HG03060 (cell line): ENCODE results near the gene FBXO17.
"Not testable (repeated sequence)": the region's sequence is repeated elsewhere in the genome, so short reads cannot be mapped to it uniquely, and the experiment has no call there.

Source experiments
- ATAC-seq: cut with Tn5 transposase; IDR thresholded peaks from one replicate; pipeline ENCODE4 v1.9.1; 2021; ENCODE audit warnings: low read depth, moderate number of reproducible peaks; ENCODE audit not compliant: unreplicated experiment

The FBXO17 gene, protein sequence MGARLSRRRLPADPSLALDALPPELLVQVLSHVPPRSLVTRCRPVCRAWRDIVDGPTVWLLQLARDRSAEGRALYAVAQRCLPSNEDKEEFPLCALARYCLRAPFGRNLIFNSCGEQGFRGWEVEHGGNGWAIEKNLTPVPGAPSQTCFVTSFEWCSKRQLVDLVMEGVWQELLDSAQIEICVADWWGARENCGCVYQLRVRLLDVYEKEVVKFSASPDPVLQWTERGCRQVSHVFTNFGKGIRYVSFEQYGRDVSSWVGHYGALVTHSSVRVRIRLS

DNA sequence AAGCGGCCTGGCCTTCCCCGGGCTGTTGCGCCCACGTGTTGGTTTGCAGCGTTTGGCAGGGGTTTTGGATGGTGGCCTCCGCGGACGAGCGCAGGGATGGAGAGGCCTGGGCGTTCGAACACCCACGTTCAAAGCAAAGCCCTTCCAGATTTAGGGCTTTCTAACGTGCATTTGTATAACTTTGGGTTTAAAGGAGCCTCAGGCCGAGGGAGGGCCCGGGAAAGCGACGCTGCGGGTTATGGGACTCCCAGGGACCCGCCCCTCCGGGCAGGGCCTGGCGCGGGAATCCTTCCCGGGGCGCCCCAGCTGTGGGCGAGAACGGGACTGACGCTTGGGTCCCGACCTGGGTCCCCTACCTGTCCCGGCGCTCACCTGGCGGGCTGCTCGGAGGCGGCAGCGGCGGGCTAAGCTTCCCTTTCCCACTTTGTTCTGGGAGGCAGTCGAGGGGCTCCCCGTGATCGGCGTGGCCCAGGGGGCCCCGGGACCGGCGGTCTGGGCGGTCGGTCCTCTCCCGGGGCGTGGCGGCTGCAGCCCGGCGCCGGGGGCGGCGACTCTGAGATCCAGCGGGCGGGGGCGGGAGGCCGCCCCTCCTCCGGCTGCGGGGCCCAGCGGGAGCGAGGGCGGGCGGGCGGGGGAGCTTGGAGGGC, at the start of gene FBXO17:
TSS of gene FBXO17 (minus strand) at position 529 of the 647 bp plus-strand sequence. CDS start 25,423 bp downstream, outside the sequence.
- ATAC-seq: no peak

DNA sequence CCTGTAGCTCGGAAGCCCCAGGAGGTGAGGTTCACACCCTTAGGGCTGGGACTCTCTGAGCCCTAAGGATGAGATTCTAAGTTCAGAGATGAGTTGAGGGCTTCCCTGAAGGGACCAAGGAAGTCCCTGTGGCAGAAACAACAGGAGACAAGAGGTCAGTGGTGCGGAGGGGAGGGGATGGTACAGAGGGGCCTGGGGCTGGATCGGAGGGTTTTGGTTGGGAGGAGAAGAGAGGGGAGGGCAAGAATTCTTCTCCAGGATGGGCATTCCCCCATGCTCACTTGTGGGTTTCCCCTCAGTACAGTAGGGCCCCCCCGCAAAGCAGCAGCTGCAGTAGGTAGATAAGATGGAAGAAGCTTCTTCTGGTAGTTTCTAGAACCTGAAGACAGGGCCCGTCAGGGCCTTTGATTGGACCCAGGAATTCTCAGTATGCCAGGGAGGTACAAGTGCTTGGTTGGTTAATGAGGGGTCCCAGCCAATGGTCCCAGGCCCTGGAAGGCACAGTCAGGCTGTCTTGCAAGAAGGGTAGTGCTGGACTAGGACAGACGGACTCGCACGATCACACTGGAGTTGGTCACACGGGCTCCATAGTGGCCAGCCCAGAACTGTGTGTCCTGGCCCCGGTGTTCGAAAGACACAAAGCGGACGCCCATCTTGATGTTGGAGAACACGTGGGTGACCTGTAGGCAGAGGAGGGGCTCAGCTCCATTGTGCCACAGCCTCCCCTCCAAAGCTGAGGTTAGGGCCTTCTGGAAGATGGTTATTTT, 49.5 kb upstream of the FBXO17 start:
- no peak for ATAC-seq

DNA sequence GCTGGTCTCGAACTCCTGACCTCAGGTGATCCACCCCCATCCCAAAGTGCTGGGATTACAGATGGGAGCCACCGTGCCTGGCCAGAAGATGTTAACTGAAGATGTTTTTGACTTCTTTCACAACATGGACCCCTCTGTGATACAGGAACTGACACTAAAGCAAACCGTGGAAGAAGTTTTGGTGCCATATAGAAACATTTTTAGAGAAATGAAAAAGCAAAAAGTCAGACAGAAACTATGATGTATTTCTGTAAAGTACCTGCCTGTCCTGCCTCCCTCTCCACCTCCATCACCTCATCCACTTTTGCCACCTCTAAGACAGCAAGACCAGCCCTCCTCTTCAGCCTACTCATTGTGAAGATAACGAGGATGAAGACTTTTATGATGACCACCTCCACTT, 45.5 kb upstream of the FBXO17 start:
- ATAC-seq: no peak

DNA sequence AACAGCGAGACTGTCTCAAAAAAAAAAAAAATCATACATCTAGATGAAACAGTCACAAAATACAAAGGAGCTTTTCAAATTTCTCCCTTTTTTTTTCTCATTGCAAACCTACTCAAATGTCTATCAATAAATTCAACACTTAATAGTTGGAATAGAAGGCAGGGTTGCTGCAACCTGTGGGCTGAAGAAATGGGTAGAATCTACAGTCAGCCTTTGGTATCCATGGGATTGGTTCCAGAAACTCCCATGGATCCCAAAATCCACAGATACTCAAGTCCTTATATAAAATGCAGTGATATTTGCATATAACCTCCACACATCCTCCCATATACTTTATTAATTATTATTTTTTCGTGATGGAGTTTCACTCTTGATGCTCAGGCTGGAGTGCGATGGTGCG, 42.1 kb upstream of the FBXO17 start:
- no peak for ATAC-seq

DNA sequence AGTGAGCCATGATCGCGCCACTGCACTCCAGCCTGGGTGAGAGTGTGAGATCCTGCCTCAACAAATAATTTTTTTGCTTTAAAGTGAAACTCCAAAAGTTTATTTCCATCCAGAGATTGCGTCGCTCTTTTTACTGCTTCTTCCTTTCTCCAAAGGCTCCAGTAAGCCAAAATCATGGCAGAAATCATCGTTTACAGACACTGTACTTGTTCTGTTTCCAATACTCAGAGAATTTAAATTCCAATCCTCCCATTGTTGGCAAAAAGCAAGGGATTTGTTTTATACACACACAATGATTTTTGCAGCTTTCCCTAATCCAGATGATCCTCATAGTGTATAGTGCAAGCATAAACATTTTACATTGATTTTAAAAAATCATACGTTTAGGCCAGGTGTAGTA, 41.5 kb upstream of the FBXO17 start:
- no peak for ATAC-seq

DNA sequence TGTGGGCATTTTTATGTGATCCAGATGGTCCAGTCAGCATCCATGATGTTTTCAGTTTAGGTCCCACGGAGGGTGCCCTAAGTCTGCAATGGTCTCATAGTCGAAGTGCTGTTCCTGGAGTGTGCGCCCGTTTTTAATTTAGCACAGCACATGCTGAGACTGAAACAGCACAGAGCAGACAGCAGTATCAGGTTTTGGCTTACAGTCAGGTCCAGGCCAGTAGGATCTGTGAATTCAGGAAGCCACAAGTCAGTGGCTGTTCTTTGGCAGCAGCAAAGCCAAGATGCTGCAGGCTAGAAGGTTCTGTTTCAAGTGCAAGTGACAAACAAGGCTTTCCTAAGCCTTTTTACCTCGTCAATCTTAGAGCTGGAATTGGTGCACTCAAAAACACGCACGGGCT, 38.5 kb upstream of the FBXO17 start:
- no peak for ATAC-seq

DNA sequence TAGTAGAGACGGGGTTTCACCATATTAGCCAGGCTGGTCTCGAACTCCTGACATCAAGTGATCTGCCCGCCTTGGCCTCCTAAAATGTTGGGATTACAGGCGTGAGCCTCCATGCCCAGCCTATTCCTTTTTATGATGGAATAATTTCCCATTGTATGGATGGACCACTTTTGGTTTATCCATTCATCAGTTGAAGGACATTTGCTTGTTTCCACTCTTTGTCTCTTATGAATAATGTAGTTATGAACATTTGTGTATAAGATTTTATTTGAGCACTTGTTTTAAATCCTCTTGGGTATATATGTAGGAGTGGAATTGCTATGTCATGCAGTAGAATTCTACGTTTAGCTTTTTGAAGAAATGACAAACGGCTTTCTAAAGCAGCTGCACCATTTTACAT, 33.5 kb upstream of the FBXO17 start:
- no peak for ATAC-seq

DNA sequence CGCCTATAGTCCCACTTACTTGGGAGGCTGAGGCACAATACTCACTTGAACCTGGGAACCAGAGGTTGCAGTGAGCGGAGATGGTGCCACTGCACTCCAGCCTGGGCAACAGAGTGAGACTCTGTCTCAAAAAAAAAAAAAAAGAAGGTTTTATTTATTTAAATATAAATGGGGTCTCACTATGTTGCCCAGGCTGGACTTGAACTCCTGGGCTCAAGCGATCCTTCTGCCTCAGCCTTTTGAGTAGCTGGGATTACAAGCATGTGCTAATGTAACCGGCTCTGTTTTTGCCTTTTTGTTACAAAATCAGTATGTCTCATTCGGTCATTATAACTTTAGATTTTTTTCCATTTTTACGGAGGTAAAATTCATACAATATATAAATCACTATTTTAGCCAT, 32.6 kb upstream of the FBXO17 start:
- ATAC-seq: no peak

DNA sequence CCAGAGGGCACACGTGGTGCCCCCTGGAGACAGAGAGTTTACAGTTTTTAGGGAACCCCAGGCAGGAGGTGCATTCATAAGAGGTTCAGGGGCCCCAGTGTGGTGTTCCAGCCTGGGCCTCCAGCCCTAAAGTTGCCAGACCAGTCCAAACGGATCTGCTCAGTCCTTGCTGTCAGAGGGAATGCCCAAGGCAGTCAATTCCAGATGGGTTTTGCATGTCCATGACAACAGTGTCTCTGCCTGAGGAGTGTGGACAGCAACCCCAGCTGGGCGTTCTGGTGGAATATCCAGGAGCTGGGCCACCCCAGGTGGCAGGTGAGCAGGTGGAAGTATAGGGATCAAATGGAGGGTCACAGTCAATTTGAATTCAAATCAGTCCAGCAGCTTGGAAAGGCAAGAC, 31.6 kb upstream of the FBXO17 start:
- no peak for ATAC-seq

DNA sequence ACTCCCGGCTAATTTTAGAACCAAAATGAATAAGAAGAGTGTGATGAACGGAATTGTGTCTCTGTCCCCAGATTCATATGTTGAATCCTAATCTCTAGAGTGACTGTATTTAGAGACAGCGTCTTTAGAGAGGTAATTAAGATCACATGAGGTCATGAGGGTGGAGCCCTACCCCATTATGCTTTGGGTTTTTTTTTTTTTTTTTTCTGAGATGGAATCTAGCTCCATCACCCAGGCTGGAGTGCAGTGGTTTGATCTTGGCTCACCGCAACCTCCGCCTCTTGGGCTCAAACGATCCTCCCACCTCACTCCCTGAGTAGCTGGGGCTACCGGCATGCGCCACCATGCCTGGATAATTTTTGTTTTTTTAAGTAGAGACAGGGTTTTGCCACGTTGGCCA, 28.9 kb upstream of the FBXO17 start:
- no peak for ATAC-seq

DNA sequence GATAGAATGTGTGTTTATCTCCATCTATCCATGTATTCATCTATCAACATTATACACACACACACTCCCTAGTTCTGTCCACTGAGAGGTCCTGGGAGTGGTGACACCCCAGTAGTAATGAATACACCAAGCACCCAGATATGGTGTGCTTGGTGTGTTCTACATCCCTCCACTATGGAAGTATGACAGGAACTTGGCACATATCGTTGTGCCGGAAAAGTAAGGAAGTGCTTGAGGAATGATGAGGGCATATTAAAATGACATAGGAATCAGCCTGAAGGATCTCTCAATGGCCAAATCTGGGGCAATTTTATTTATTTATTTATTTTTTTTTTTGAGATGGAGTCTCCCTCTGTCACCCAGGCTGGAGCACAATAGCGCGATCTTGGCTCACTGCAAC, 28.3 kb upstream of the FBXO17 start:
- ATAC-seq: no peak

DNA sequence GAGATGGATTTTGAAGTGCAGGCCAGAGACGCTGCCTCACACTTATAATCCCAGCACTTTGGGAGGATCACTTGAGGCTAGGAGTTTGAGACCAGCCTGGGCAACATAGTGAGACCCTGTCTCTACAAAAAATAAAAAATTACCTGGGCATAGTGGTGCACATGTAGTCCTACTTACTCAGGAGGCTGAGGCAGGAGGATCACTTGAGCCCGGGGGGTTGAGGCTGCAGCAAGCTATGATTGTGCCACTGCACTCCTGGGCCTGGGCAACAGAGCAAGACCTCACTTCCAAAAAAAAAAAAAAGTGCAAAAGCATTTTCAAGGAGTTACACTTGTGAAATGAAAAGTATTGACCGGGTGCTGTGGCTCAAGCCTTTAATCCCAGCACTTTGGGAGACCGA, 27.6 kb upstream of the FBXO17 start:
- ATAC-seq: no peak

DNA sequence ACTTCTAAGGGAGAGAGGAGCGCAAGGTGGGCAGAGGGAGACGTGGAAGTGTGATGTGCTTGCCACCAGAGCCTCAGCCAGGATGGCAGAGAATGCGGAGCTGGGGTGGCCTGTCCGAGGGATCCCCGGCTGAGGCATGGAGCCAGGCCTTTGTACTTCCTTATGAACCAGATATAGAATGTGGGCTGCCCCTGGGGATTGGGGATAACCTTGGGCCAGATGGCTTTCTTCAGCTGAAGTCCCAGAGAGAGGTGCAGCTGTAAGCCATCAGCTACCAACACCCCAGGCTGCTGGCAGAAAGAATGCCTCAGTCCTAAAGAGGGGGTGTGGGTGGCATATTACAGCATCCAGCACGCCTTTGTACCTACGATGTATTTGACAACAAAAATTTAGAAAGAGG, 25.5 kb upstream of the FBXO17 start:
- ATAC-seq: no peak

DNA sequence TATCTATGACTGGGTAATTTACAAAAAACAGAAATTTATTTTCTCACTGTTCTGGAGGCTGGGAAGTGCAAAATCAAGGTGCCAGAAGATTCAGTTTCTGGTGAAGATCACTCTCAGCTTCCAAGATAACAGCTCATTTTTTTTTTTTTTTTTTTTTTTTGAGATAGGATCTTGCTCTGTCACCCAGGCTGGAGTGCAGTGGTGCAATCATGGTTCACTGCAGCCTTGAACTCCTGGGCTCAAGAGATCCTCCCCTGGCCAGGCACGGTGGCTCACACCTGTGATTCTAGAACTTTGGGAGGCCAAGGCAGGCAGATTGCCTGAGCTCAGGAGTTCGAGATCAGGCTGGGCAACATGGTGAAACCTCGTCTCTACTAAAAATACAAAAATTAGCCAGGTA, 22.0 kb upstream of the FBXO17 start:
- ATAC-seq: not testable (repeated sequence)

DNA sequence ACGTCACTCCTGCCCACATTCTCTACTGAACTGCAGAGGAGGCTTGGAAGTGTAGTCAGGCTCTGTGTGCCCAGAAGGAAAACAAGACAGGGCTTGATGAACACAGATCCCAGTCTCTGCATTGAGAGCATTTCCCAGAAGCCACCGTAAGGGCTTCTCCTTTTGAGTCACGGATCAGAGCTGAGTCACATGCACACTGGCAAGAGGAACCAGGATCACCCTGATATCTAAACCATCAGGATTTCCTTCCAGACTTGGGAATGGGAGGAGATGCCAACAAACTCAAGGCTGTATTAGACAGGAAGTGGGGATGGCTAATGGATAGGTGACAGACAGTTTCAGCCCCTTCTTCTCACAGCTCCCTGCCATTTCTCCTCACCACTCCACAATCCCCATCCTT, 17.7 kb upstream of the FBXO17 start:
- no peak for ATAC-seq

DNA sequence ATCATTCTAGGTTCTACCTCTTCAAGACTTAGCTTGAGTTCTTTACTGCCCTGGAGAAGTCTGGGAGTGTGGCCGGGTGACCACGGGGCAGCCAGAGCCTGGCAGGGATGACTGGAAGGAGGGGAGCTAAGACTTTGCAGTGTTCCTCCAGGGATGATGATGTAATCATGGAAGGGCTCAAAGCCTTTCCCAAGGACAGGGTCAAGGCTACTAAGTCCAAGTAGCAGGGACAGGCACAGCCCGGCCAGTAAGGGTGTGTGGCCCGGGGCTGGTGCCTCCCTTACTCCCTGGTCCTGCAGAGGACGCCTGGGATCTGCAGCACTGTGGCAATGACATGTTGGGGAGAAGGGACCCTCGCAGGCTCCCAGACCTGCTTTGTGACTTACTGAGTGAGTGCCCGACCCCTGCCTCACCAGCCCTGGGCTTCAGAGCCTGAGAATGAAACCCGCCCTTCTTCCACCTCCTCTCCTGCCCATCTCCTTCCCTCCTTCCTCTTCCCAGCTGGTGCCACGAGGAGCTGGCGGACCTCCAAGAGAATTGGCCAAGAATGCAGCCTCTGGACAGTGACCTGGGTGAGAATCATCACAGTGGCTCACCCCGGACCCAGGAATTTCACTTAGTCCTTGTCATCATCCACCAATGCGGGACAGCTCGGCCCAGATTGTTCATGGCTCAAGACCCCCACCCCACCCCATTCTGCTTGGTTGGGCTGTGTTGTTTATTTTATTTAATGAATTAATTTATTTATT, 15.6 kb upstream of the FBXO17 start:
- ATAC-seq: no peak

DNA sequence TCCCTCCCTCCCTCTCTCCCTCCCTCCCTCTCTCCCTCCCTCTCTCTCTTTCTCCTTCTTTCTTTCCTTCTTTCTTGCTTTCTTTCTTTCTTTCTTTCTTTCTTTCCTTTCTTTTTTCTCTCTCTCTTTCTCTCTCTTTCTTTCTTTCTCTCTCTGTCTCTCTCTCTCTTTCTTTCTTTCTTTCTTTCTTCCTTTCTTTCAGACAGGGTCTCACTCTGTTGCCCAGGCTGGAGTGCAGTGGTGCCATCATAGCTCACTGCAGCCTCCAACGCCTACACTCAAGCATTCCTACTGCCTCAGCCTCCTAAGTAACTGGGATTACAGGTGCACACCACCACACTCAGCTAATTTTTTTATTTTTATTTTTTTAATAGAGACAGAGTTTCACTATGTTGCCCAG, 14.1 kb upstream of the FBXO17 start:
- not testable (repeated sequence) for ATAC-seq

DNA sequence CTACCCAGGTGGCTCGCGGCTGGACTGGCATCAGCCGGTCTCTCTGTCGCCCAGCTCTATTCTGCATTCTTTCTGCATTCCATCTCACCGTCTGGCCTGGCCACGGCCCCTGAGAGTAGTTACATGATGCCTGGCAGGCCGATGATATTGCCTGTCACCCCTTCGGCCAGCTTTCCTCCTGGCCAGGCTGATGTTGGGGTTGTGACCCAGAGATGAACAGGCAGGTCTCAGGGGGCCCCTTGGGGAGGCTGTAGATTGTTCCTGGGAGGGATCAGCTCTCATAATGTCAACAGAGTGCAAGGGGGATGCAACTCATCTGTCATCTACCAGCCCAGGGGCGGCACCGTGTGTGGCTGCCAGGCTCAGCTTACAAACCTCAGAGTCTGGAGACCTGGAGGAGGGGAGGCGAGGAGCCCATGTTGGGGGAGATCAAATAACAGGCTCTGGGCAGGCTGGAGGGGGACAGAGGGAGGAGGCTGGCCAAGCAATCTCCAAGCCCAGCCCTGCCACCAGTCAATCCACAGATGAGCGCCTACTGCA, 13.6 kb upstream of the FBXO17 start:
- no peak for ATAC-seq

DNA sequence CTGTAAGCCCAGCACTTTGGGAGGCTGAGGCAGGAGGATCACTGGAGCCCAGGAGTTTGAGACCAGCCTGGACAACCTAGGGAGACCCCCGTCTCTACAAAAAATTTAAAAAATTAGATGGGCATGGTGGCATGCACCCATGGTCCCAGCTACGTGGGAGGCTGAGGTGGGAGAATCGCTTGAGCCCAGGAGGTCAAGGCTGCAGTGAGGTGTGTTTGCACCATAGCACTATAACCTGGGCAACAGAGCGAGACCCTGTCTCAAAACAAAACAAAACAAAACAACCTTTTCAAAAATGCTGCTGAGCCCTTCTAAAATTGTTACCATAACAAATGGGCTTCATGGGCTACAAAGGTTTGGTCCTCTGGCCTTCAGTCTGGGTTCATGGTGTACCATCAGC, 13.1 kb upstream of the FBXO17 start:
- ATAC-seq: not testable (repeated sequence)

DNA sequence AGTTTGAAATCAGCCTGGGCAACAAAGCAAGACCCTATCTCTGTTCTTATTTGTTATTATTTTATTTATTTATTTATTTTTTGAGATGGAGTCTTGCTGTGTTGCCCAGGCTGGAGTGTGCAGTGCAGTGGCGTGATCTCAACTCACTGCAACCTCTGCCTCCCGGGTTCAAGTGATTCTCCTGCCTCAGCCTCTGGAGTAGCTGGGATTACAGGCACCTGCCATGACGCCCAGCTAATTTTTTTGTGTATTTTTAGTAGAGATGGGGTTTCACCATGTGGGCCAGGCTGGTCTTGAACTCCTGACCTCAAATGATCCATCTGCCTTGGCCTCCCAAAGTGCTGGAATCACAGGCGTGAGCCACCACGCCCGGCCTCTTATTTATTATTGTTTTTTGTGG, 12.2 kb upstream of the FBXO17 start:
- not testable (repeated sequence) for ATAC-seq

DNA sequence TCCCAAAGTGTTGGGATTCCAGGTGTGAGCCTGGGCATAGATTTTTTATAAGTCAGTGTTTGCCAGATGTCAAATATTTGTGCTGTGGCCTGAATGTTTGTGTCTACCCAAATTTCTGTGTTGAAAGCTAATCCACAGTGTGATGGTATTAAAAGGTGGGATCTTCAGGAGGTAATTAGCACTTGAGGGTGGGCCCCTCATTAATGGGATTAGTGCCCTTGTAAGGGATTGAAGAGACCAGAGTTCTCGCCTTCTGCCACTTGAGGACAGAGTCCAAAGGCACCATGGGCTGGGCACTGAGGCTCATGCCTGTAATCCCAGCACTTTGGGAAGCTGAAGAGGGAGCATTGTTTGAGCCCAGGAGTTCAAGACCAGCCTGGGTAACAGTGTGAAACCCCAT, 9.7 kb upstream of the FBXO17 start:
- ATAC-seq: no peak
